ENCODE data around the gene IL1F10. TPM values are rescaled to one million over a fixed set of nuclear protein-coding genes. Genes with fewer than 3 reads are reported as not detected.
A peak's percentile ranks its signal among the peaks of the same experiment; 100 is the strongest.

Gene IL1F10
- total RNA-seq, 1 donor from 2014 or later: not detected

- intact Hi-C loops (cut with DNase I): no loop called here
- ATAC-seq: no peak
- no peak for DNase-seq (ENCODE audit: missing footprints)
Measured at GRCh38 chr2:113098532-113098931, 30.8 kb downstream of the IL1F10 start.

- ATAC-seq (no peak), DNase-seq (ENCODE audit: missing footprints) (no peak)
- intact Hi-C loops (cut with DNase I): no loop called here
Measured at GRCh38 chr2:113102133-113102532, 34.4 kb downstream of the IL1F10 start.

GRCh38 chr2:113103277-113103676 is 35.5 kb downstream of the IL1F10 start:
- intact Hi-C loops (cut with DNase I): no loop called here
- ATAC-seq: no peak
- DNase-seq (ENCODE audit: missing footprints): no peak

GRCh38 chr2:113104054-113104611 is 36.4 kb downstream of the IL1F10 start:
- intact Hi-C loops (cut with DNase I): no loop called here
- ATAC-seq (no peak), DNase-seq (ENCODE audit: missing footprints) (no peak)

GRCh38 chr2:113105047-113105785 is 37.4 kb downstream of the IL1F10 start:
- intact Hi-C loops (cut with DNase I): no loop called here
- no peak for ATAC-seq
- no peak for DNase-seq (ENCODE audit: missing footprints)

GRCh38 chr2:113111121-113111520 is 43.4 kb downstream of the IL1F10 start:
- ATAC-seq: no peak
- intact Hi-C loops (cut with DNase I): no loop called here
- no peak for DNase-seq (ENCODE audit: missing footprints)

GRCh38 chr2:113111823-113112287 is 44.1 kb downstream of the IL1F10 start:
- ATAC-seq (no peak), DNase-seq (ENCODE audit: missing footprints) (no peak)
- intact Hi-C loops (cut with DNase I): no loop called here

- intact Hi-C loops (cut with DNase I): no loop called here
- ATAC-seq: no peak
- DNase-seq (ENCODE audit: missing footprints): no peak
Measured at GRCh38 chr2:113112441-113112840, 44.7 kb downstream of the IL1F10 start.

- intact Hi-C loops (cut with DNase I): no loop called here
- ATAC-seq (no peak), DNase-seq (ENCODE audit: missing footprints) (no peak)
Measured at GRCh38 chr2:113112871-113113270, 45.1 kb downstream of the IL1F10 start.

GRCh38 chr2:113113807-113114206 is 46.0 kb downstream of the IL1F10 start:
- DNase-seq (ENCODE audit: missing footprints): no peak
- ATAC-seq: no peak
- intact Hi-C loops (cut with DNase I): no loop called here

- intact Hi-C loops (cut with DNase I): no loop called here
- no peak for ATAC-seq
- DNase-seq (ENCODE audit: missing footprints): no peak
Measured at GRCh38 chr2:113114224-113114945, 46.6 kb downstream of the IL1F10 start.

GRCh38 chr2:113114996-113115395 is 47.2 kb downstream of the IL1F10 start:
- ATAC-seq: no peak
- intact Hi-C loops (cut with DNase I): no loop called here
- DNase-seq (ENCODE audit: missing footprints): no peak

- intact Hi-C loops (cut with DNase I): no loop called here
- DNase-seq (ENCODE audit: missing footprints): no peak
Measured at GRCh38 chr2:113116100-113116958, 48.6 kb downstream of the IL1F10 start.

GRCh38 chr2:113117541-113118262 is 49.9 kb downstream of the IL1F10 start:
- ATAC-seq: peak; percentile 13
- intact Hi-C loops (cut with DNase I): no loop called here
- no peak for DNase-seq (ENCODE audit: missing footprints)

More at GRCh38 chr2:113116100-113116958, 48.6 kb downstream of the IL1F10 start:
- ATAC-seq: no peak

GRCh38 chr2:113118263-113118657 is 50.5 kb downstream of the IL1F10 start:
- intact Hi-C loops (cut with DNase I): no loop called here
- ATAC-seq: no peak
- DNase-seq (ENCODE audit: missing footprints): no peak

- DNase-seq (ENCODE audit: missing footprints) (no peak), ATAC-seq (no peak)
- intact Hi-C loops (cut with DNase I): no loop called here
Measured at GRCh38 chr2:113119111-113119510, 51.3 kb downstream of the IL1F10 start.

- DNase-seq (ENCODE audit: missing footprints) (no peak), ATAC-seq (no peak)
- intact Hi-C loops (cut with DNase I): no loop called here
Measured at GRCh38 chr2:113120861-113121260, 53.1 kb downstream of the IL1F10 start.

- ATAC-seq (no peak), DNase-seq (ENCODE audit: missing footprints) (no peak)
- intact Hi-C loops (cut with DNase I): no loop called here
Measured at GRCh38 chr2:113122364-113122763, 54.6 kb downstream of the IL1F10 start.

All from Right ventricle myocardium inferior (tissue), 1 donor.